Measurements from ENCODE around the gene ACBD4. TPM values are rescaled to one million over a fixed set of nuclear protein-coding genes. Genes with fewer than 3 reads are reported as not detected.

The ACBD4 gene
- total and polyA plus RNA-seq, 2 of the 13 experiments (the other 11 are each of a cell fraction or from before 2014, with no cell fraction given) = 16.1 to 26.9 TPM

DNA sequence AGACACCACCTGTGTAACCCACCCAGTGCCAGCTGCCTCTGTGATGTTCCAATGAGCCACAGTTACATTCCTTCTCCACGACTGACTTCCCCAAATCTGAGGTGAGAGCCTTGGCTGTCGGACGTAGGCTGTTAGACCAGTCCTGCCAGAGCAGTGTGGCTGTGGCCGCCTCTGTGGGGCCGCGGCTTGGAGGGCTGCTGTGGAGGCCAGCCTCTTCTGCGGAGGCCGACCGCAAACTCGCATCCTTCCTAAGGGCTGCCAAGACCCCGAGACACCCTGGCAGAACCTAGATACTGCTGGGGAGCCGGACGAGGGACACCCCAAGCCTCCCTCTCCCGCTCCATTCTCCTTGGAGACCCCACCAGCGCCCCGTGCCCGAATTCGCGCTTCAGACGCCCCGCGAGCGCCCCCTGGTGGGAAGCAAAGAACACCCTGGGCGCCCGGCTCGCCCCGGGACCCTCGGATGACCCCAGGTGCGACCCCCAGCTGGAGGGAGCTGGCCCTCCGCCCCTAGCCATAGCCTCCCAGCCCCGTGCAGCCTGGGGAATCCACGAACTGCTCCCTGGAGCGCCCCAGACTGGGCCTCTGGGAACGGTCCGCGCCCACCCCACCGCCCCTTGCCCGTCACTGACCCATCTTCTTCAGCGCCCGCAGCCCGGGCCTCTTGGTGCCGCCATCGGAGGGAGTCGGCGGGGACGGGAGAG is 3.7 kb upstream of the ACBD4 start (continued):
- TF ChIP-seq, protein P1, sequence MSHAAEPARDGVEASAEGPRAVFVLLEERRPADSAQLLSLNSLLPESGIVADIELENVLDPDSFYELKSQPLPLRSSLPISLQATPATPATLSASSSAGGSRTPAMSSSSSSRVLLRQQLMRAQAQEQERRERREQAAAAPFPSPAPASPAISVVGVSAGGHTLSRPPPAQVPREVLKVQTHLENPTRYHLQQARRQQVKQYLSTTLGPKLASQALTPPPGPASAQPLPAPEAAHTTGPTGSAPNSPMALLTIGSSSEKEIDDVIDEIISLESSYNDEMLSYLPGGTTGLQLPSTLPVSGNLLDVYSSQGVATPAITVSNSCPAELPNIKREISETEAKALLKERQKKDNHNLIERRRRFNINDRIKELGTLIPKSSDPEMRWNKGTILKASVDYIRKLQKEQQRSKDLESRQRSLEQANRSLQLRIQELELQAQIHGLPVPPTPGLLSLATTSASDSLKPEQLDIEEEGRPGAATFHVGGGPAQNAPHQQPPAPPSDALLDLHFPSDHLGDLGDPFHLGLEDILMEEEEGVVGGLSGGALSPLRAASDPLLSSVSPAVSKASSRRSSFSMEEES (CRISPR knock-in tag; IDR thresholded peaks at IDR 0.05) = 0 out of 2 replicates have a peak, but pooled peaks have one; percentile 35
- TF ChIP-seq, protein P2, sequence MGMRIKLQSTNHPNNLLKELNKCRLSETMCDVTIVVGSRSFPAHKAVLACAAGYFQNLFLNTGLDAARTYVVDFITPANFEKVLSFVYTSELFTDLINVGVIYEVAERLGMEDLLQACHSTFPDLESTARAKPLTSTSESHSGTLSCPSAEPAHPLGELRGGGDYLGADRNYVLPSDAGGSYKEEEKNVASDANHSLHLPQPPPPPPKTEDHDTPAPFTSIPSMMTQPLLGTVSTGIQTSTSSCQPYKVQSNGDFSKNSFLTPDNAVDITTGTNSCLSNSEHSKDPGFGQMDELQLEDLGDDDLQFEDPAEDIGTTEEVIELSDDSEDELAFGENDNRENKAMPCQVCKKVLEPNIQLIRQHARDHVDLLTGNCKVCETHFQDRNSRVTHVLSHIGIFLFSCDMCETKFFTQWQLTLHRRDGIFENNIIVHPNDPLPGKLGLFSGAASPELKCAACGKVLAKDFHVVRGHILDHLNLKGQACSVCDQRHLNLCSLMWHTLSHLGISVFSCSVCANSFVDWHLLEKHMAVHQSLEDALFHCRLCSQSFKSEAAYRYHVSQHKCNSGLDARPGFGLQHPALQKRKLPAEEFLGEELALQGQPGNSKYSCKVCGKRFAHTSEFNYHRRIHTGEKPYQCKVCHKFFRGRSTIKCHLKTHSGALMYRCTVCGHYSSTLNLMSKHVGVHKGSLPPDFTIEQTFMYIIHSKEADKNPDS (CRISPR knock-in tag; IDR thresholded peaks at IDR 0.05) = no peak
- TF ChIP-seq ZEB1 (IDR thresholded peaks at IDR 0.05; ENCODE audit: insufficient replicate concordance, low read depth) (no peak), ZFP36 (IDR thresholded peaks at IDR 0.05; ENCODE audit: borderline replicate concordance, low read depth, low read length, partially characterized antibody) (no peak), GTF3A (CRISPR knock-in tag; conservative IDR thresholded peaks at IDR 0.05) (no peak), ARHGAP35 (CRISPR knock-in tag; IDR thresholded peaks at IDR 0.05; ENCODE audit: borderline replicate concordance) (no peak), ZSCAN31 (CRISPR knock-in tag; IDR thresholded peaks at IDR 0.05; ENCODE audit: low read depth) (0 out of 2 replicates have a peak, but pooled peaks have one; percentile 1), ZNF451 (CRISPR knock-in tag; IDR thresholded peaks at IDR 0.05) (no peak), IRF2 (CRISPR knock-in tag; IDR thresholded peaks at IDR 0.05) (no peak; the same call in 1 of the 2 replicates), RBM22 (optimal IDR thresholded peaks at IDR 0.05; ENCODE audit: low read length) (no peak), MEIS2 (CRISPR knock-in tag; IDR thresholded peaks at IDR 0.05) (peak; percentile 37; the same call in 1 of the 2 replicates), RBFOX2 (IDR thresholded peaks at IDR 0.05; ENCODE audit: low read depth, low read length) (no peak; the same call in 1 of the 2 replicates), ZFY (CRISPR knock-in tag; IDR thresholded peaks at IDR 0.05) (no peak), ZNF343 (CRISPR knock-in tag; IDR thresholded peaks at IDR 0.05) (no peak), KMT2A (CRISPR knock-in tag; IDR thresholded peaks at IDR 0.05) (no peak), MYNN (CRISPR knock-in tag; IDR thresholded peaks at IDR 0.05; ENCODE audit: low read depth) (no peak)
- TF ChIP-seq, protein P3, sequence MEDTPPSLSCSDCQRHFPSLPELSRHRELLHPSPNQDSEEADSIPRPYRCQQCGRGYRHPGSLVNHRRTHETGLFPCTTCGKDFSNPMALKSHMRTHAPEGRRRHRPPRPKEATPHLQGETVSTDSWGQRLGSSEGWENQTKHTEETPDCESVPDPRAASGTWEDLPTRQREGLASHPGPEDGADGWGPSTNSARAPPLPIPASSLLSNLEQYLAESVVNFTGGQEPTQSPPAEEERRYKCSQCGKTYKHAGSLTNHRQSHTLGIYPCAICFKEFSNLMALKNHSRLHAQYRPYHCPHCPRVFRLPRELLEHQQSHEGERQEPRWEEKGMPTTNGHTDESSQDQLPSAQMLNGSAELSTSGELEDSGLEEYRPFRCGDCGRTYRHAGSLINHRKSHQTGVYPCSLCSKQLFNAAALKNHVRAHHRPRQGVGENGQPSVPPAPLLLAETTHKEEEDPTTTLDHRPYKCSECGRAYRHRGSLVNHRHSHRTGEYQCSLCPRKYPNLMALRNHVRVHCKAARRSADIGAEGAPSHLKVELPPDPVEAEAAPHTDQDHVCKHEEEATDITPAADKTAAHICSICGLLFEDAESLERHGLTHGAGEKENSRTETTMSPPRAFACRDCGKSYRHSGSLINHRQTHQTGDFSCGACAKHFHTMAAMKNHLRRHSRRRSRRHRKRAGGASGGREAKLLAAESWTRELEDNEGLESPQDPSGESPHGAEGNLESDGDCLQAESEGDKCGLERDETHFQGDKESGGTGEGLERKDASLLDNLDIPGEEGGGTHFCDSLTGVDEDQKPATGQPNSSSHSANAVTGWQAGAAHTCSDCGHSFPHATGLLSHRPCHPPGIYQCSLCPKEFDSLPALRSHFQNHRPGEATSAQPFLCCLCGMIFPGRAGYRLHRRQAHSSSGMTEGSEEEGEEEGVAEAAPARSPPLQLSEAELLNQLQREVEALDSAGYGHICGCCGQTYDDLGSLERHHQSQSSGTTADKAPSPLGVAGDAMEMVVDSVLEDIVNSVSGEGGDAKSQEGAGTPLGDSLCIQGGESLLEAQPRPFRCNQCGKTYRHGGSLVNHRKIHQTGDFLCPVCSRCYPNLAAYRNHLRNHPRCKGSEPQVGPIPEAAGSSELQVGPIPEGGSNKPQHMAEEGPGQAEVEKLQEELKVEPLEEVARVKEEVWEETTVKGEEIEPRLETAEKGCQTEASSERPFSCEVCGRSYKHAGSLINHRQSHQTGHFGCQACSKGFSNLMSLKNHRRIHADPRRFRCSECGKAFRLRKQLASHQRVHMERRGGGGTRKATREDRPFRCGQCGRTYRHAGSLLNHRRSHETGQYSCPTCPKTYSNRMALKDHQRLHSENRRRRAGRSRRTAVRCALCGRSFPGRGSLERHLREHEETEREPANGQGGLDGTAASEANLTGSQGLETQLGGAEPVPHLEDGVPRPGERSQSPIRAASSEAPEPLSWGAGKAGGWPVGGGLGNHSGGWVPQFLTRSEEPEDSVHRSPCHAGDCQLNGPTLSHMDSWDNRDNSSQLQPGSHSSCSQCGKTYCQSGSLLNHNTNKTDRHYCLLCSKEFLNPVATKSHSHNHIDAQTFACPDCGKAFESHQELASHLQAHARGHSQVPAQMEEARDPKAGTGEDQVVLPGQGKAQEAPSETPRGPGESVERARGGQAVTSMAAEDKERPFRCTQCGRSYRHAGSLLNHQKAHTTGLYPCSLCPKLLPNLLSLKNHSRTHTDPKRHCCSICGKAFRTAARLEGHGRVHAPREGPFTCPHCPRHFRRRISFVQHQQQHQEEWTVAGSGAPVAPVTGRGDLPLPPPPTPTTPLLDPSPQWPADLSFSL (CRISPR knock-in tag; IDR thresholded peaks at IDR 0.05) = no peak
- TF ChIP-seq, protein P4, sequence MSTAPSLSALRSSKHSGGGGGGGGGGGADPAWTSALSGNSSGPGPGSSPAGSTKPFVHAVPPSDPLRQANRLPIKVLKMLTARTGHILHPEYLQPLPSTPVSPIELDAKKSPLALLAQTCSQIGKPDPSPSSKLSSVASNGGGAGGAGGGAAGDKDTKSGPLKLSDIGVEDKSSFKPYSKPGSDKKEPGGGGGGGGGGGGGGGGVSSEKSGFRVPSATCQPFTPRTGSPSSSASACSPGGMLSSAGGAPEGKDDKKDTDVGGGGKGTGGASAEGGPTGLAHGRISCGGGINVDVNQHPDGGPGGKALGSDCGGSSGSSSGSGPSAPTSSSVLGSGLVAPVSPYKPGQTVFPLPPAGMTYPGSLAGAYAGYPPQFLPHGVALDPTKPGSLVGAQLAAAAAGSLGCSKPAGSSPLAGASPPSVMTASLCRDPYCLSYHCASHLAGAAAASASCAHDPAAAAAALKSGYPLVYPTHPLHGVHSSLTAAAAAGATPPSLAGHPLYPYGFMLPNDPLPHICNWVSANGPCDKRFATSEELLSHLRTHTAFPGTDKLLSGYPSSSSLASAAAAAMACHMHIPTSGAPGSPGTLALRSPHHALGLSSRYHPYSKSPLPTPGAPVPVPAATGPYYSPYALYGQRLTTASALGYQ (CRISPR knock-in tag; IDR thresholded peaks at IDR 0.05) = no peak
